KMS-11 (cell line): Measurements from ENCODE around the gene PLA2G4E.

Source experiments
- H2AFZ ChIP-seq: fragments of 200-600 bp; sonication (generic); 2 replicates; pipeline ENCODE4 v1.6.1; 2016; ENCODE audit warnings: antibody characterized with exemption, mixed run types, low read depth
- H3K27ac ChIP-seq: fragments of 200-600 bp; sonication (generic); 2 replicates; pipeline ENCODE4 v1.6.1; 2016; ENCODE audit warnings: mild to moderate bottlenecking, mixed run types
- H3K27me3 ChIP-seq: fragments of 200-600 bp; sonication (generic); 2 replicates; pipeline ENCODE4 v1.6.1; 2017; ENCODE audit warnings: mild to moderate bottlenecking, low read depth, mixed run types, moderate library complexity; ENCODE audit not compliant: insufficient read depth
- H3K36me3 ChIP-seq: fragments of 200-600 bp; sonication (generic); 2 replicates; pipeline ENCODE4 v1.6.1; 2017; ENCODE audit warnings: mild to moderate bottlenecking, mixed run types; ENCODE audit not compliant: insufficient read depth
- H3K4me1 ChIP-seq: fragments of 200-600 bp; sonication (generic); 2 replicates; pipeline ENCODE4 v1.6.1; 2016; ENCODE audit warnings: mild to moderate bottlenecking, low read depth, mixed run types; ENCODE audit not compliant: poor library complexity, severe bottlenecking
- H3K4me2 ChIP-seq: fragments of 200-600 bp; sonication (generic); 2 replicates; pipeline ENCODE4 v1.7.0; 2016; ENCODE audit warnings: mild to moderate bottlenecking, mixed run types
- H3K4me3 ChIP-seq: fragments of 200-600 bp; sonication (generic); IDR thresholded peaks from 2 replicates; pipeline ENCODE4 v1.6.1; 2017; ENCODE audit warnings: low read depth, low read length, mixed read lengths; ENCODE audit not compliant: insufficient read depth
- H3K79me2 ChIP-seq: fragments of 200-600 bp; sonication (generic); 2 replicates; pipeline ENCODE4 v1.6.1; 2016; ENCODE audit warnings: low read depth, mixed run types; ENCODE audit not compliant: insufficient read depth
- H3K9ac ChIP-seq: fragments of 200-600 bp; sonication (generic); 2 replicates; pipeline ENCODE4 v1.6.1; 2016; ENCODE audit warnings: mild to moderate bottlenecking, mixed run types
- H4K20me1 ChIP-seq: fragments of 200-600 bp; sonication (generic); 2 replicates; pipeline ENCODE4 v1.6.1; 2016; ENCODE audit warnings: mild to moderate bottlenecking, mixed run types; ENCODE audit not compliant: insufficient read depth
- CTCF ChIP-seq: fragments of 200-600 bp; sonication (generic); conservative IDR thresholded peaks from 2 replicates; pipeline ENCODE4 v1.6.1; 2017; ENCODE audit warnings: low read depth, mild to moderate bottlenecking, antibody characterized with exemption, low read length, moderate library complexity, mixed read lengths

PLA2G4E gene

GRCh38 chr15:42009474-42009873 is 11.4 kb downstream of the PLA2G4E start:
- Histone ChIP-seq H3K4me3 (no peak overlapping the region), H3K79me2 (no peaks in the 10 kb centered on the region), H4K20me1 (no peaks in the 10 kb centered on the region), H3K4me1 (peaks cover 15% of the 10 kb centered on the region), H3K27me3 (no peaks in the 10 kb centered on the region), H3K27ac (no peak overlapping the region), H3K36me3 (no peaks in the 10 kb centered on the region), H2AFZ (no peak overlapping the region), H3K4me2 (no peak overlapping the region), H3K9ac (no peak overlapping the region)
- no peak for TF ChIP-seq CTCF

GRCh38 chr15:42009022-42009421 is 11.8 kb downstream of the PLA2G4E start:
- TF ChIP-seq CTCF, result no peak
- no peaks in the 10 kb centered on the region for H3K79me2 ChIP-seq
- no peaks in the 10 kb centered on the region for H3K36me3 ChIP-seq
- no peak overlapping the region for H3K9ac ChIP-seq
- H3K4me3 ChIP-seq, result no peak overlapping the region
- no peaks in the 10 kb centered on the region for H3K27me3 ChIP-seq
- no peaks in the 10 kb centered on the region for H4K20me1 ChIP-seq
- no peak overlapping the region for H2AFZ ChIP-seq
- H3K4me2 ChIP-seq, result no peak overlapping the region
- H3K27ac ChIP-seq, result no peak overlapping the region
- H3K4me1 ChIP-seq, result peaks cover 15% of the 10 kb centered on the region

GRCh38 chr15:42007386-42007785 is 13.5 kb downstream of the PLA2G4E start:
- Histone ChIP-seq H3K4me3 (no peak overlapping the region), H3K27me3 (no peaks in the 10 kb centered on the region), H4K20me1 (no peaks in the 10 kb centered on the region), H3K27ac (no peak overlapping the region), H3K4me2 (no peak overlapping the region), H2AFZ (no peak overlapping the region), H3K4me1 (peaks cover 15% of the 10 kb centered on the region), H3K79me2 (no peaks in the 10 kb centered on the region), H3K9ac (no peak overlapping the region), H3K36me3 (no peaks in the 10 kb centered on the region)
- TF ChIP-seq CTCF, result no peak

GRCh38 chr15:42002333-42002732 is 18.5 kb downstream of the PLA2G4E start:
- no peaks in the 10 kb centered on the region for H4K20me1 ChIP-seq
- no peak overlapping the region for H3K27ac ChIP-seq
- no peak for TF ChIP-seq CTCF
- H3K27me3 ChIP-seq, result no peaks in the 10 kb centered on the region
- H3K79me2 ChIP-seq, result no peaks in the 10 kb centered on the region
- no peaks in the 10 kb centered on the region for H3K4me1 ChIP-seq
- H3K36me3 ChIP-seq, result no peaks in the 10 kb centered on the region
- H2AFZ ChIP-seq, result no peak overlapping the region
- H3K4me3 ChIP-seq, result no peak overlapping the region
- H3K4me2 ChIP-seq, result no peak overlapping the region
- no peak overlapping the region for H3K9ac ChIP-seq
